Mesendoderm (in vitro differentiated cells): Measurements from ENCODE around the gene TTLL9.
A peak's percentile ranks its signal among the peaks of the same experiment; 100 is the strongest.

Source experiments
- DNase-seq: peaks from one replicate; pipeline ENCODE4 v3.0.0; 2013
- H2AK5ac ChIP-seq: 2 replicates; pipeline ENCODE4 v1.6.1; 2013; ENCODE audit warnings: low read length, inconsistent platforms
- H2BK120ac ChIP-seq: 2 replicates; pipeline ENCODE4 v1.6.1; 2013; ENCODE audit warnings: low read depth, mild to moderate bottlenecking, low read length, moderate library complexity, mixed read lengths
- H2BK15ac ChIP-seq: replicated peaks from 2 replicates; pipeline ENCODE4 v1.6.1; 2013; ENCODE audit warnings: low read depth, mild to moderate bottlenecking, moderate library complexity
- H2BK5ac ChIP-seq: 2 replicates; pipeline ENCODE4 v1.6.1; 2013; ENCODE audit warnings: low read length, inconsistent platforms
- H3K18ac ChIP-seq: 2 replicates; pipeline ENCODE4 v1.6.1; 2013; ENCODE audit warnings: mild to moderate bottlenecking, low read length, mixed read lengths
- H3K23ac ChIP-seq: one replicate; pipeline ENCODE4 v1.6.1; 2013; ENCODE audit warnings: low read length
- H3K27ac ChIP-seq: 2 replicates; pipeline ENCODE4 v1.5.1; 2013; ENCODE audit warnings: low read depth, mild to moderate bottlenecking, inconsistent platforms, low read length, moderate library complexity
- H3K27me3 ChIP-seq: 2 replicates; pipeline ENCODE4 v1.6.1; 2013; ENCODE audit warnings: low read length, control low read depth, mild to moderate bottlenecking, inconsistent platforms; ENCODE audit not compliant: insufficient read depth, poor library complexity
- H3K36me3 ChIP-seq: 2 replicates; pipeline ENCODE4 v1.6.1; 2013; ENCODE audit warnings: low read length, inconsistent platforms; ENCODE audit not compliant: control insufficient read depth, insufficient read depth
- H3K4ac ChIP-seq: one replicate; pipeline ENCODE4 v1.6.1; 2013; ENCODE audit warnings: low read depth, mild to moderate bottlenecking, low read length, moderate library complexity
- H3K4me1 ChIP-seq: 2 replicates; pipeline ENCODE4 v1.6.1; 2013; ENCODE audit warnings: low read depth, low read length, inconsistent platforms; ENCODE audit not compliant: control insufficient read depth
- H3K4me2 ChIP-seq: 2 replicates; pipeline ENCODE4 v1.6.1; 2013; ENCODE audit warnings: low read length
- H3K4me3 ChIP-seq: 2 replicates; pipeline ENCODE4 v1.5.1; 2013; ENCODE audit warnings: mild to moderate bottlenecking, low read length
- H3K56ac ChIP-seq: one replicate; pipeline ENCODE4 v1.6.1; 2013; ENCODE audit warnings: low read length
- H3K79me1 ChIP-seq: 2 replicates; pipeline ENCODE4 v1.6.1; 2013; ENCODE audit warnings: low read length, inconsistent platforms
- H3K79me2 ChIP-seq: 2 replicates; pipeline ENCODE4 v1.6.1; 2013; ENCODE audit warnings: mild to moderate bottlenecking, low read length; ENCODE audit not compliant: control insufficient read depth, insufficient read depth
- H3K9ac ChIP-seq: 2 replicates; pipeline ENCODE4 v1.6.1; 2013; ENCODE audit warnings: low read length, inconsistent platforms
- H4K5ac ChIP-seq: one replicate; pipeline ENCODE4 v1.6.1; 2013; ENCODE audit warnings: low read length
- H4K8ac ChIP-seq: one replicate; pipeline ENCODE4 v1.6.1; 2013; ENCODE audit warnings: low read depth, mild to moderate bottlenecking, control low read depth, low read length, moderate library complexity
- WGBS: extraction: QIAGEN DNeasy Blood & Tissue Kit; methylation state at CpG from one replicate; pipeline ENCODE4 v1.1.7; 2013; ENCODE audit warnings: low lambda C conversion rate, missing lambda C conversion rate; ENCODE audit not compliant: insufficient coverage; ENCODE audit errors: extremely low coverage; 5-methylcytosine and 5-hydroxymethylcytosine counted together

TTLL9 gene

DNA sequence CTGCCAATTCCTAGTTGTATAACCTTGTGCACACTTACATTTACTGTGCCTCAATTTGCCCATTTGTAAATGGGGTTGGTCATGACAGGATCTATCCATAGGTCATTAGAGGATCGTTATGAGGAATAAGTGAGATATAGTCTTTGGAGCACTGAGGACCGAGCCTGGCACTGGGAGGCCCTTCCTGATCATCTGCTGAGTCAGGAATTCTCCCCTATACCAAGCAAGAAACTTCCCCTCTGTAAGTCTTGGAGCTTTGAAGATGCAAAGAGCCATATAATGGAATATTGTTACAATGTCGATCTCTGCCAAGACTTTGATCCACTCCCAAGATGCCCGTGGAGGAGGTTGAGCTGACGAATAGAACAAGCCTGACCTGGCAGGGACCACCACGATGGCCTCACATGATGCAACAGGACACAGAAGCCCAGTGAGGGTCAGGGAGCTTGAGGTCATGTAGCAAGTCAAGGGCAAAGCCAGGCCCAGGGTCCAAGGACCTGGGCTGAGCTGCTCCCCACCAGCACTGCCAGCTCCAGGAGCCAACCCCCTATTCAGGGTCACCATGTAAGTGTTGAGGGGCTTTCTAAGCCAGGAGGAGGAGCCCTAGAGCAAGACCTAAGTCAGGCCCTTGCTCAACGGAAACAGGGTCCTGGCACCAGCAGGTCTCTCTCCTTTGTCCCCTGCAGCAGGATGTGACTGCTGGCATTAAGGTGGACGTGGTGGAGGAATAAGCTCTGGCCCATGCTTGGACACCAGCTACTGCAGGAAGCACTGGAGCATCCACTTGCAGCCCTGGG lies 64.7 kb downstream of the TTLL9 start:
- Histone ChIP-seq H3K9ac (no peak overlapping the region), H3K79me2 (no peaks in the 10 kb centered on the region), H3K4me1 (no peaks in the 10 kb centered on the region), H3K27ac (no peak overlapping the region), H2BK5ac (no peak overlapping the region), H2AK5ac (no peak overlapping the region), H3K4me2 (no peak overlapping the region), H3K79me1 (no peaks in the 10 kb centered on the region), H3K18ac (no peak overlapping the region), H3K23ac (no peak overlapping the region), H2BK15ac (no peak overlapping the region), H3K27me3 (no peaks in the 10 kb centered on the region), H3K4ac (no peak overlapping the region), H3K56ac (no peak overlapping the region), H4K8ac (no peak overlapping the region), H3K4me3 (no peak overlapping the region), H2BK120ac (no peak overlapping the region), H3K36me3 (no peaks in the 10 kb centered on the region), H4K5ac (no peak overlapping the region)
- DNase-seq, result peak; percentile 78
- no CpG with 5 or more reads among the region's 8 CpGs for WGBS

GRCh38 chr20:31936420-31936819 lies 66.0 kb downstream of the TTLL9 start:
- Histone ChIP-seq H3K4me1 (no peaks in the 10 kb centered on the region), H3K4me3 (no peak overlapping the region), H3K27ac (no peak overlapping the region), H3K56ac (no peak overlapping the region), H2AK5ac (no peak overlapping the region), H3K36me3 (no peaks in the 10 kb centered on the region), H3K9ac (no peak overlapping the region), H2BK5ac (no peak overlapping the region), H4K8ac (no peak overlapping the region), H3K27me3 (no peaks in the 10 kb centered on the region), H2BK15ac (no peak overlapping the region), H3K79me2 (no peaks in the 10 kb centered on the region), H3K23ac (no peak overlapping the region), H2BK120ac (no peak overlapping the region), H4K5ac (no peak overlapping the region), H3K4me2 (no peak overlapping the region), H3K79me1 (no peaks in the 10 kb centered on the region), H3K18ac (no peak overlapping the region), H3K4ac (no peak overlapping the region)
- WGBS, result no CpG with 5 or more reads among the region's 4 CpGs
- DNase-seq, result no peak

- WGBS, result no CpG with 5 or more reads among the region's 1 CpG
Measured at GRCh38 chr20:31937820-31938219, 67.4 kb downstream of the TTLL9 start.

GRCh38 chr20:31939661-31940060 lies 69.2 kb downstream of the TTLL9 start:
- Histone ChIP-seq H3K9ac (no peak overlapping the region), H2BK15ac (no peak overlapping the region), H3K18ac (no peak overlapping the region), H3K79me1 (no peaks in the 10 kb centered on the region), H4K8ac (no peak overlapping the region), H3K4me1 (no peaks in the 10 kb centered on the region), H3K36me3 (no peaks in the 10 kb centered on the region), H2BK5ac (no peak overlapping the region), H3K79me2 (no peaks in the 10 kb centered on the region), H3K23ac (no peak overlapping the region), H3K56ac (no peak overlapping the region), H2AK5ac (no peak overlapping the region), H2BK120ac (no peak overlapping the region), H3K4ac (no peak overlapping the region), H3K4me3 (no peak overlapping the region), H4K5ac (no peak overlapping the region), H3K27me3 (no peaks in the 10 kb centered on the region), H3K27ac (no peak overlapping the region), H3K4me2 (no peak overlapping the region)
- WGBS, result no CpG with 5 or more reads among the region's 2 CpGs
- no peak for DNase-seq

More at GRCh38 chr20:31937820-31938219, 67.4 kb downstream of the TTLL9 start:
- Histone ChIP-seq H3K79me2 (no peaks in the 10 kb centered on the region), H3K36me3 (no peaks in the 10 kb centered on the region), H3K9ac (no peak overlapping the region), H3K18ac (no peak overlapping the region), H3K4me2 (no peak overlapping the region), H3K79me1 (no peaks in the 10 kb centered on the region), H3K23ac (no peak overlapping the region), H2AK5ac (no peak overlapping the region), H3K4ac (no peak overlapping the region), H3K4me3 (no peak overlapping the region), H3K27ac (no peak overlapping the region), H4K8ac (no peak overlapping the region), H3K27me3 (no peaks in the 10 kb centered on the region), H3K56ac (no peak overlapping the region), H2BK120ac (no peak overlapping the region), H3K4me1 (no peaks in the 10 kb centered on the region), H2BK5ac (no peak overlapping the region), H4K5ac (no peak overlapping the region), H2BK15ac (no peak overlapping the region)
- DNase-seq, result no peak

GRCh38 chr20:31943052-31943471 lies 72.6 kb downstream of the TTLL9 start:
- Histone ChIP-seq H3K4me2 (no peak overlapping the region), H2BK15ac (no peak overlapping the region), H3K27ac (no peak overlapping the region), H3K36me3 (peaks cover 7% of the 10 kb centered on the region), H3K4ac (no peak overlapping the region), H3K18ac (no peak overlapping the region), H3K9ac (no peak overlapping the region), H4K8ac (no peak overlapping the region), H3K79me2 (no peaks in the 10 kb centered on the region), H3K27me3 (no peaks in the 10 kb centered on the region), H3K79me1 (no peaks in the 10 kb centered on the region), H3K56ac (no peak overlapping the region), H4K5ac (no peak overlapping the region), H3K4me3 (no peak overlapping the region), H3K4me1 (no peaks in the 10 kb centered on the region), H2BK5ac (no peak overlapping the region), H2AK5ac (no peak overlapping the region), H2BK120ac (no peak overlapping the region), H3K23ac (no peak overlapping the region)
- WGBS, result no CpG with 5 or more reads among the region's 2 CpGs
- no peak for DNase-seq

GRCh38 chr20:31945319-31945718 lies 74.9 kb downstream of the TTLL9 start:
- H3K23ac ChIP-seq, result no peak overlapping the region
- H2BK15ac ChIP-seq, result no peak overlapping the region
- no peak overlapping the region for H2BK5ac ChIP-seq
- no peak overlapping the region for H3K18ac ChIP-seq
- H3K4me1 ChIP-seq, result no peaks in the 10 kb centered on the region
- H3K79me2 ChIP-seq, result peaks cover 4% of the 10 kb centered on the region
- H4K8ac ChIP-seq, result no peak overlapping the region
- no peak overlapping the region for H2BK120ac ChIP-seq
- no peak overlapping the region for H3K4me2 ChIP-seq
- H3K27me3 ChIP-seq, result no peaks in the 10 kb centered on the region
- no peak overlapping the region for H3K4ac ChIP-seq
- H2AK5ac ChIP-seq, result no peak overlapping the region
- H3K56ac ChIP-seq, result no peak overlapping the region
- H3K27ac ChIP-seq, result no peak overlapping the region
- H3K4me3 ChIP-seq, result no peak overlapping the region
- WGBS, result no CpG with 5 or more reads among the region's 4 CpGs
- no peak for DNase-seq
- no peak overlapping the region for H4K5ac ChIP-seq
- H3K79me1 ChIP-seq, result peaks cover 11% of the 10 kb centered on the region
- H3K9ac ChIP-seq, result no peak overlapping the region
- H3K36me3 ChIP-seq, result peaks cover 14% of the 10 kb centered on the region
